ENCODE measurements around the gene ROBO1.

- TF ChIP-seq, protein P1, sequence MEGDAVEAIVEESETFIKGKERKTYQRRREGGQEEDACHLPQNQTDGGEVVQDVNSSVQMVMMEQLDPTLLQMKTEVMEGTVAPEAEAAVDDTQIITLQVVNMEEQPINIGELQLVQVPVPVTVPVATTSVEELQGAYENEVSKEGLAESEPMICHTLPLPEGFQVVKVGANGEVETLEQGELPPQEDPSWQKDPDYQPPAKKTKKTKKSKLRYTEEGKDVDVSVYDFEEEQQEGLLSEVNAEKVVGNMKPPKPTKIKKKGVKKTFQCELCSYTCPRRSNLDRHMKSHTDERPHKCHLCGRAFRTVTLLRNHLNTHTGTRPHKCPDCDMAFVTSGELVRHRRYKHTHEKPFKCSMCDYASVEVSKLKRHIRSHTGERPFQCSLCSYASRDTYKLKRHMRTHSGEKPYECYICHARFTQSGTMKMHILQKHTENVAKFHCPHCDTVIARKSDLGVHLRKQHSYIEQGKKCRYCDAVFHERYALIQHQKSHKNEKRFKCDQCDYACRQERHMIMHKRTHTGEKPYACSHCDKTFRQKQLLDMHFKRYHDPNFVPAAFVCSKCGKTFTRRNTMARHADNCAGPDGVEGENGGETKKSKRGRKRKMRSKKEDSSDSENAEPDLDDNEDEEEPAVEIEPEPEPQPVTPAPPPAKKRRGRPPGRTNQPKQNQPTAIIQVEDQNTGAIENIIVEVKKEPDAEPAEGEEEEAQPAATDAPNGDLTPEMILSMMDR (IDR thresholded peaks at IDR 0.05; ENCODE audit: insufficient read depth, low read length, poor library complexity, severe bottlenecking): no peak
- TF ChIP-seq EZH2phosphoT487 (conservative IDR thresholded peaks at IDR 0.05; ENCODE audit: low read length): no peak
These were observed 1198.0 kb downstream of the ROBO1 start for GRCh38 chr3:78569804-78570203.
